HG03103 (cell line): ENCODE measurements around the gene CMTM6.
"Not testable (repeated sequence)": the region's sequence is repeated elsewhere in the genome, so short reads cannot be mapped to it uniquely, and the experiment has no call there.

Experiments used
- ATAC-seq: cut with Tn5 transposase; IDR thresholded peaks from one replicate; pipeline ENCODE4 v1.9.1; 2021; ENCODE audit warnings: low read depth; ENCODE audit not compliant: unreplicated experiment

CMTM6 gene

DNA sequence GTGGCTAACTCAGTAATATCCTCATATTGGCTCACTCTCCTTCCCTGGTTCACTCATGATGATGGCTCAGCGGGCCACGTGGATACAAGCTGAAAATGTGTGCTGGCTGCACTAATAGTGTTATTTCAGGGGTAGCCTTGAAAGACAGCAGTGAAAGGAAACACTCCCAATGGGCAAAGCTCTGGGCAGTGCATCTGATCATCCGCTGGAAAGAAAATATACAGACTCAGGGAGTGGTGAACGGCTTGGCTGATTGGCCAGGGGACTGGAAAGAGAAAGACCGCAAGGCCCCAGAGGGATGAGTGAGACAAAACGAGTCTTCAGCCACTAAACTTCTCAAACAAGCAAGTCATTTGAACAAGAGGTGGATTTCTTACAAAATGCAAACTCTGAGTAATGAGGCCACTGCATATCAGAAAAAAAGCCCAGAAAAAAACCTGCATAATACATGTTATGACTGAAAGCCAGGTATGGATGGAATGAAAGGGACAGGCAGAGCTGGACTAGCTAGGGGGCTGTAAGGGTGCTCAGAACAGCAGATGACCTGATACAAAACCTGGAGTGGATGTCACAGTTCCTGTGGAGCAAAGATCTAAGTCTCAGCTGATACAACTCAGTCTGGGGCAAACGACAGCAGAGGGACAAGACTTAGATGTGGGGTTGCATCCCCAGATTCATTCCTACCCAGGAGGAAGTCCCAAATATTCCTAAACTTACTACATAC, 33.3 kb downstream of the CMTM6 start:
- ATAC-seq, result peak; percentile 25

DNA sequence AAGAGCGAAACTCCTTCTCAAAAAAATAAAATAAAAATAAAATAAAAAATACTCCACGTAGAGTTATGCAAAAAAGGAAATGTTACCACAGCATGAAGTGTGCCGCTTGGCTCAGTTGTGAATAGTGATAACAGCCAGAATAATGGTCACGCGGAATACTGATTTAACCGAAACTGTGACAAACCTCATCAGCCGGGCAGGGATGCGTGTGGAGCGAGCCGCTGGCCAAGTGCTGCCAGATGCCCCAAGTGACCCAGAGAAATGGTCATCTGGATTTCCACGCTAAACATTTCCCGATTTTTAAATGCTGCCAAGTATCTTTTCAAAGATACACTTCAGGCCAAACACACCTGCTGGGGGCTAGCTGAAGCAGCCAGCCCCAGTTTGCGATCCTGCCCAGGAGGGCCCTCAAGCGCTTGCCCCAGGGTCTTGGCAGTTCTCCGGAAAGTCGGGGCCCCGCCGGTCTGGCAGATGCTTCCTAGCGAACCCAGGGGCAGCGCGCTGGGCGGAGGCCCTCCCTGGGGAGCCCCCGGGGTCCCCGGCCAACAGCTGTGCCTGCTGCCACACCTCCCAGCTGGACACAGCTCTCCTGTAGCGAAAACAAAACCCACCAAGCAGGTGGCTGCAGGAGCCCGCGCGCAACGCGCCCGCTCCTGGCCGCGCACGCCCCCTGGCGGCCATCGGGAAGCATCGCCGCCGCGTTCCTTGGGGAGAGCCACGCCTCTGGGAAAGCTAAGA, 35.1 kb downstream of the CMTM6 start:
- ATAC-seq, result peak; percentile 53

DNA sequence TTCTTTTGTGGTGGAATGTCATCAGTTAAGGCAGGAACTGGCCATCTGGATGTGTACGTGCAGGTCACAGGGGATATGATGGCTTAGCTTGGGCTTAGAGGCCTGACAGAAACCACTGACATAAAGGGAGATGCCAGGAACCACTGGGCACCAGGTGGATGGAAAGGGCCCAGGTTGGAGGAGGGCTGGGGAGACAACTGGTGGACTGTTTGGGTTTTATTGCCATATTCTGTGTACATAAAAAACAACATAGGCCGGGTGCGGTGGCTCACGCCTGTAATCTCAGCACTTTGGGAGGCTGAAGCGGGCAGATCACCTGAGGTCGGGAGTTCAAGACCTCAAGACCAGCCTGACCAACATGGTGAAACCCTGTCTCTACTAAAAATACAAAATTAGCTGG, 35.8 kb downstream of the CMTM6 start:
- ATAC-seq, result not testable (repeated sequence)

DNA sequence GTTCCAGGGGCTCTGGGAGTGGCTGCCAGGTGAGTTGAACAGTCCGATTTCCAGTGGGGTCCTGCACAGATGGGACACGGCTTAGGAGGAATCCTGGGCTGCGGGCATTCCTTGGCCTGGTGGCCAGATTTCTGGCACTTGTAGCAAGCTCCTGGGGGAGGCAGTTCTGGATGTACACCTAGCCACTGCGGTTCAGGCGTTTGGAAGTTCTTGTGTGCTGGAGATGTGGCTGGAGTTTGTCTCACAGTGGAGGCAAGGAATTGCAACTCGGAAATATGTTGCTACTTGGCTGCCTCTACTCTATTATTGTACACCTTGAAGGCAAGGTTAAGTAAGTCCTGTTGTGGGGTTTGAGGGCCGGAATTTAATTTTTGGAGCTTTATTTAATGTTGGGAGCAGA, 37.9 kb downstream of the CMTM6 start:
- not testable (repeated sequence) for ATAC-seq

DNA sequence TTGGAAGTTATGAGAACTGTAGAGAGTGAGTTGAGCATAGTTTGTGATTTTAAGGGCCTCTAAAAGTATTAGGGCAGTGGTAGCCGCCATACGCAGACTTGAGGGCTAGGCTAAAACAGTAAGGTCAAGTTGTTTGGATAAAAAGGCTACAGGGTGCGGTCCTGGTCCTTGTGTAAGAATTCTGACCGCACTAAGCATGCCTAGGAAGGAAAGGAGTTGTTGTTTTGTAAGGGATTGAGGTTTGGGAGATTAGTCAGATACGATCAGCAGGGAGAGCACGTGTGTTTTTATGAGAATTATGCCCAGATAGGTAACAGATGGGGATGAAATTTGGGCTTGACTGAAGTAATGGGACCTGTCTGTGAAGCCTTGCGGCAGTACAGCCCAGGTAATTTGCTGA, 39.2 kb downstream of the CMTM6 start:
- ATAC-seq, result not testable (repeated sequence)

DNA sequence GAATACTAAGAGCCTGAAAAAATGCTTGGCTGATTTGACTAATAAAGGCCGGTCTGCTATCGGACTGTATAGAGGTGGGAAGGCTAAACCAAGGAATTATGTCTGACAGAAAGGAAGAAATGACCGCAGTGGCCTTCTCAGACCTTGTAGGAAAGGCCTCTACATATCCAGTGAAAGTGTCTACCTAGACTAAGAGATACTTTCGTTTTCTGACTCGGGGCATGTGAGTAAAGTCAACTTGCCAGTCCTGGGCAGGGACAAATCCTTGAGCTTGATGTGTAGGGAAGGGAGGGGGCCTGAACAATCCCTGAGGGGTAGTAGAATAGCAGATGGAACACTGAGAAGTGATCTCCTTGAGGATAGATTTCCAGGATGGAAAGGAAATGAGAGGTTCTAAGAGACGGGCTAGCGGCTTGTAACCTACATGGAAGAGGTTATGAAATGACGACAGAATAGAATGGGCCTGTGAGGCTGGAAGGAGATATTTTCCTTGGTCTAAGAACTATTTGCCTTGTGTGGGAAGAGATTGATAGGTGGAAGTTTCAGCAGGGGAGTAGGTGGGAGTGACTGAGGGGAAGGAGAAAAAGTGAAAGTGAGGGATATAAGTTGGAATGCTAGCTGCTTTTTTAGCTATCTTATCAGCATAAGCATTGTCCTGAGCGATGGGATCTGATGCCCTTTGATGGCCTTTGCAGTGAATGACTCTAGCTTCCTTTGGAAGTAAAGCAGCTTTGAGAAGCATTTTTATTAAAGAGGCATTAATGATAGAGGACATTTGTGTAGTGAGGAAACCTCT, 40.3 kb downstream of the CMTM6 start:
- not testable (repeated sequence) for ATAC-seq

DNA sequence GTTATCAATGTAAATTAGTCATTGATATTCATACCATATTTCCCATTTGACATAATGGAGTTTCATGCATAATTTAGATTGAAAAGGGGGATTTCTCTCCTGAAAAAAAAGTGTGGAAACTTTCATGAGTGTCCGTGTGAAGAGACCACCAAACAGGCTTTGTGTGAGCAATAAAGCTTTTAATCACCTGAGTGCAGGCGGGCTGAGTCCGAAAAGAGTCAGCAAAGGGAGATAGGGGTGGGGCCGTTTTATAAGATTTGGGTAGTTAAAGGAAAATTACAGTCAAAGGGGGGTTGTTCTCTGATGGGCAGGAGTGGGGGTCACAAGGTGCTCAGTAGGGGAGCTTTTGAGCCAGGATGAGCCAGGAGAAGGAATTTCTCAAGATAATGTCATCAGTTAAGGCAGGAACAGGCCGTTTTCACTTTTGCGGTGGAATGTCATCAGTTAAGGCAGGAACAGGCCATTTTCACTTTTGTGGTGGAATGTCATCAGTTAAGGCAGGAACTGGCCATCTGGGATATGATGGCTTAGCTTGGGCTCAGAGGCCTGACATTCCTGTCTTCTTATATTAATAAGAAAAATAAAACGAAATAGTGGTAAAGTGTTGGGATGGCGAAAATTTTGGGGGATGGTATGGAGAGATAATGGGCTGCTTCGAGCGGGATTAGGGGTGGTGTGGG, 41.7 kb downstream of the CMTM6 start:
- ATAC-seq, result not testable (repeated sequence)

DNA sequence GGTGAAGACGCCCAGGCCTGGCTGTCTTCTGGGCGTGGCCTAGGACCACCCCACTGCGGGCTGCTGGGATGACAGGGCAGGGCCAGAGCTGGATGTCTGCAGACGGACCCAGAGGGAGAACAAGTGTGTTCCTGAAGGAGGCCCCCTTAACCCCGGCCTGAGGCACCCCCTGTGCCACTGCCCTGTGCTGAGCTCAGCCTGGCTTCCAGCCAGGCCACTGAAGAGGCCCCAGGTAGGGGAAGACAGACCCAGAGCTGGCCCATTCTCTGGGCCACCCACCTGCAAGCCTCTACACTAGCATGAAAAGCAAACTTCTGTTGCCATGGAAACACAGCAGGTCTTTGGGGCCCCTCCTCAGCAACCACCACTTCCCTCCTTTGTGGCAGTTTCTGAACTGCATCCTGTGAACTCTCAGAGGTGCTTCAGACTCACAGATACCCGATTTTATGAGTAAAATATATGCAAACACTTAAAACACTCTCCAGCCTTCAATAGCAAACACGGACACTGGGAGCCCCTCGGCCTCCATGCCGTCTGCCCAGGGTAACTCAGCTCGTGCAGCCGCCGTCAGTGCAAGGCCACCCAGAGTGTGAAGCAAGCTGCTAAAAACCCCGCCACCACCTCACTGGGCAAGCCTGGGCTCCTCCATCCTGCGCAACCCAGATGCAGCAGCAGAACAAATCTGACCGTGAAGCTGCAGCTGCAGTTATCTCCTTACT, 42.5 kb downstream of the CMTM6 start:
- ATAC-seq, result peak; percentile 72

DNA sequence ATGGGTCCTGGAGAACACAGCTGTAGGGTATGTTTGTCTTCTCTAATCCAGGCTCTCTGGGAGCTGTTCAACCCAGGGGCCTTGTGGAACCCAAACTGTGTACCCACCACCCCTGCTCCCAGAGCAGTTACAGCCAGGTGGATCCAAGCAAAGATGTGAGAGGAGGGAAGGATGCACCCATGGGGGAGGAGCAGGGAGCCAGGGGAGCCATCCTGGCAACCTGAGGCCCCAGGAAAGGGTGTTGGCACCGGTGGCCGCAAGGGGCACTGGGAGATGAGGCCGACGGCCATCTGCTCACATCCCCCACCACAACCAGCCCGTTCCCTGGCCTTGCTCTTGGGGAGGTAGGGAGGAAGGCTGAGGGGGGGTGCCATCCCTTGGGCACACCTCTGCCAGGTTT, 43.2 kb downstream of the CMTM6 start:
- ATAC-seq, result no peak

DNA sequence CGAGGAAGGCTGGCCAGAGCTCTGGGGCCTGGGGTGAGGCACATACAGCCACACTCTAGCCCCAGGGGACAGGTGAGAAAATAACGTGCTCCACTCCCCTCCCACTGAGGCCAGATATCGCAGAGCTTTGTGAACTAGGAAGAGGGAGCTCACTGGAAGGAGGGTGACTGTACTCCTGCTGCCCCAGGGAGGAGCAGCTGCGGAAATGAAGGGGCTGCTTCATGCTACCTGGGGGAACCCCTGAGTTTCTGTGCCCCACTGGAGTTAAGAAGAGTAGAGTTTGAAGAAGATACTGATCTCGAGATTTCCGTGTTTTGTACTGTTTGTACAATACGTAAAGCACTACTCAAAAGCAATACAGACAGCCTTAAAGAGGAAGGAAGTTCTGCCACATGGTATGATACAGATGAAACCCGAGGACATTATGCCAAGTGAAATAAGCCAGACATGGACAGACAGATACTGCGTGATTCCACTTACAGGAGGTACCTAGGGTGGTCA, 44.6 kb downstream of the CMTM6 start:
- ATAC-seq, result peak; percentile 42

DNA sequence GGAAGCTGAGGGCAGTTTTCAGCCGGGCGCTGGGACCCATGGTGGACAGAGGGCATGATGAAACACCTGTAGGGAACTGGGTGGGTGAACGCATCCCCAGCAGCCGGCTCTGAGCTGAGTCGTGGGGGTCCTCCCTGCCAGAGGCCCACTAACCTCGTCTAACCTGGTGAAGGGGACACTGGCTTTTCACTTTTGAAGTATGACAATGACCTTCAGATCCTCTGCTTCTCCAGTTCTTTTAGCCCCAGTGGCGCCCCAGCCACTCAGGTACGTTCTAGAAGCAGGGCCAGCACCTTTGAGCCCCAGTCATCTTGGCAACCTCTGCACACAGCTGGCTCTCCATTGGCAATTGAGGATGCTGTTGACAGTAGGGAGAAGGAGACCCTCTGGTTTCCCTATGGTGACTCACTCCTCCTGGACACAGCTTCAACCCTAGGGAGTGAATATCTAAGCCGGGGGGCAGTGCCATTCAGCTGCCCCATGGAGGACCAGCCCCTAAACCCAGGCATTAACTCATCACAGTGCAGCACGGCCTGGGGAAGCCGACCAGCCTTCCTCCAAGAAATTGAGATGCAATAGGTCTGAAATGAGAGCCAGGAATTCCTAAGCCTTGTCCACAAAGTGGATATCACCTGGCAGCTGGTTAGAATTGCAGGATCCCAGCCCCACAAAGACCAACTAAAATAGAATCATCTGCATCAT, 46.1 kb downstream of the CMTM6 start:
- ATAC-seq, result no peak

DNA sequence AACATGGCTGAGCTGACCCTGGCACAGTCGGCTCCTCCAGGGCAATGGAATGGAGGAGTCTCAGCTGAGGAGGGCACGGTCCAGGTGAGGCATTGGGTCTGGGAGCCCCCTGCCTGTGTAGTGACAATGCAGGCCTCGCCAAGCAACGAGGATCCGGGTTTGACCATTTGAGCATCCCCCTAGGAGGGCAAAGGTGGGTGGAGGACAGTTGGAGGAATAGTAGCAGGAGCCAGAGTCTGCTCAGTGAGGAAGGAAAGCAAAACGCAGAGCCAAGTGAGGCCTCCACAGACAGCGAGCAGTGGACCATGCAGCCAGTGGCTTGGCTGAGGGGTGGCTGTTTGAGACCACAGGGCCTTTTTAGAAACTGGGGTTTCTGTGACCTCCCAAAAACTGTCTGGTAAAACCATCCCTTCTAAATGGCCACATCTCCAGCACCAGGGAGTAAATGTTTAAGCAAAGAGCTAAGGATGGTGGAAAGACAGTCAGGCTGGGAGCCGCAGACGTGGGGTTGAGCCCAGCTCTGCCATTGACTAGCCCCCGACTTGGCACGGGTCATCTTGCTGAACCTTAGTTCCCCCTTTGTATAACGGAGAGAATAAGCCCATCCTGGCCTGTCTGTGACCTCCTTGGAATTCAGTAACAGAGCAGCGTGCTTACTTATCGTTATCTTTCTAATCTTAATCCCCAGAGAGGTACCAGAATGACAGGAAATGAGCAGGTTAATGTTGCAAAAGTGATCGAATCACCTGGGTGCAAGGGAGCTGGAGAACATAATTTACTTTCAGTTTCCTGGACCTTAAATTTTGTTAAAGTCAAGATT, 46.8 kb downstream of the CMTM6 start:
- ATAC-seq, result peak; percentile 34

DNA sequence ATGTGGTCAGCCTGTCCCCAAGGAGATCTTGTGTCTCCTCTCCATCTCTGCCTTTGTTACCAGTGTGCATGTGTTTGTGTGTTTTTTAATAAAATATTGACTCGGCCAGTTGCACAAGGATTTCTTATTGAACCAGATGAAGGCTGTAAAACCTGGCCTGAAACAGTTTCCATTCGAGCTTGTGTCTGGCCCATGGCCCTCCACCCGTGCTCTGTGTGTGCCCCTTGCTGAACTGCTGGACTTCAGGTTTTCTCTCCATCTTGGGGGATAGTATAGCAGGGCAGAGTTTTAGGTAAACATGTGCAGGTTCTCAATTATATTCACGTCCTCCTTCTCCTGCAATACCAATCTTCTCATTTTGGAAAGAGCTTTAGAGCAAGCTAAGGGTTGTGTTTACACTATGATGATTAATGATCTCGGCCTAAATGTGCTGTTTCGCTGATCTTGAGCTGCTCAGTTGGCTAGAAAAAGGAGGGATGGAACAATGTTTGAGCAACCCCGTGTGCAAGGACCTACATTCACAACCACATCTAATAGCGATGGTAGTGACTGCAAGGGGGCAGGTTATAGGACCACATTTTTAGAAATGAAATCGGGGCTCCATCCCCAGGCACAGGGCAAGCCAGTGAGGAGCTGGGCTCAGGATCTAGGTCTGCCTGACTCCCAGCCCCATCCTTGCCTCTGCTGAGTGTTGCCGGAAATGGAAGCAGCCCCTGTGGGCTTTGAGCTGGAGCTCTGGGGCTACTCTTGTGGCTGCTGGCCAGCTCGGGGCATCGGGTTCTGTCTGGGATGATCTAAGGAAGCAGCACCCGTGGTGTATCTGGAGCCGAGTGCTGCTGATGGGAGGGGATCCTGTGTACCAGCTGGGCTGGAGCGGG, 47.7 kb downstream of the CMTM6 start:
- no peak for ATAC-seq

DNA sequence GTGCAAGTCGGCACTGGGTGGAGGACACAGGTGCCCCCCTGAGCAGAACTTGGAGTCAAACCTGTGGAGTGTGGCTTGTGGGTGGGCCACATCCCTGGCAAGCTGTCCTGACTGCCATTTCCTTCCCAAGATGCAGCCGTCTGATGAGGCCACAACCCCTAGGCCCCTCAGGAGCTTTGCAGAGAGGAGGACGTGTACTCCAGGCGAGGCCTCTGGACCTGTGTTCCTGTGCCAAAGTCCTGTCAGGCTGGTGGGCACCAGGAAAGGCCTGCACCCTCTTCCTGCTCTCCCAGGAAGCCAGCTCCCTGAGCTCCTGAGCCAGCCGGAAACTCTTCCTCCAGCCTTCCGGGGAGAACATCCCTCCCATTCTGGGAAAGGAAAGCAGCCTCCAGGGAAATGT, 48.5 kb downstream of the CMTM6 start:
- ATAC-seq, result no peak

DNA sequence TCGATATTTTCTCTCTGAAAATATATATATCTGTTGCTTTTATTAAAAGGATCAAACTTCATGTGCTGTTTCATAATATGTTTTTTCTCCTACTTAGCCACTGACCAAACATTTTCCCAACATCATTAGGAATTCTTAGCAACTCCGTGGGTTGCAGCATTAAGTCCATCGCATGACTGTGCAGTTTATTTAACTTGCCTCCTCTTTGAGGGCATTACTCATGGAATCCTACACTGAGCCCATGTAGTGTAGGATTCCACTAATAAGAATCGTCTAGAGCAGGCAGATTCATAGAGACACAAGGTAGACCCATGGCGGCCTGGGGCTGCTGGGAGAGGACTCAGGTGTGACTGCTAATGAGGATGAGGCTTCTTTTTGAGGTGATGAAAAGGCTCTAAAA, 49.3 kb downstream of the CMTM6 start:
- ATAC-seq, result no peak

DNA sequence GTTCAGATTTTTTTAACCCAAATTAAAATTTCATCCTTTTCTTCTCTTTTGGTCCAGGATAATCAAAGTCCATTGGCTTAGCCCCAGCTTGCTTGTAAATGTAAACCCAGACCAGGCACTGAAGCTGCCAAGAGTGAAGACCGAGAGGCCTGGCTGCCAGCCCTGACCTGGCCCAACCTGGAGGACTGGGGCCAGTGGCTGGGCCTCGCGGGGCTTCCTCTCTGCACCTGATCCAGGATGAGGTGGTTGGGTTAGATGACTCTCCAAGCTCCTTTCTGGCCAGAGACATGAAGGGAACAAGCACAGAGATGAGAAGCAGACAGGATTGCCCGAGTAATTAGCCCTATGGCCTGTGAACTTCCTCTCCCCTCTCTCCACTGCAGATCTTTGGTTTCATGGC, 50.6 kb downstream of the CMTM6 start:
- ATAC-seq, result no peak

DNA sequence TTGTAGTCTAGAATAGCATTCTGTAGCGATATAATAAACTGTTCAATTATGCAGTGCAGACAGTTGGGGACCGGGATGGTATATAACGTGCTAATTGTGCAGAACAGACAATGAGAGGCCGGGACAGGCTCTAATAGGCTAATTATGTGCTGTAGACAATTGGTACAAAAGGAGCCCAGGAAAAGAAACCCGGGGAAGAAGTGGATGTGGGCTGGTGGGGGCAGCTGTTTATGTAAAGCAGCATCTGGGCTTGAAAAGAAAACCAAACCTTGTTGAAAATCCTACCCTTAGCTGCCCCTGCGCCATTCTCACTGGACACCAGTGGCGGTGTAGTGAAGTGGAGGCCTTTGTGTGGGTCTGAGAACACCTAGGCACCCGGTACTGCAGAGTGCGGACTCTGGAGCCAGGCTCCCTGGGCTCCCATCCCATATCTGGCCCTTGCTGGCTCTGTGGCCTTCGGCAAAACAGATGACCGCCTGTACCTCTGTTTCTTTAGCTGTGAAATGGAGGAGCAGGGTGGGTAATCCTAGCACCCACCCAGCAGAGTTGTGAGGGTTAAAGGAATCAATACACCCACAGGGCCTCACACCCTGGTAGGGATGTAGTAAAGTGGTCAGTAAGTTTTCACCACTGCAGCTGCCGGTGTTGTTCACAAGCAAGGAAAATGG, 51.5 kb downstream of the CMTM6 start:
- no peak for ATAC-seq
